ENCODE data around the gene MAP2K5. TPM values are rescaled to one million over a fixed set of nuclear protein-coding genes. Genes with fewer than 3 reads are reported as not detected.
"Not testable (repeated sequence)": the region's sequence is repeated elsewhere in the genome, so short reads cannot be mapped to it uniquely, and the experiment has no call there.

MAP2K5 gene
- total RNA-seq, 1 experiment from 2014 or later: 7.4 TPM

- no peak for DNase-seq (ENCODE audit: extremely low read depth, low read depth)
These were observed 47.7 kb downstream of the MAP2K5 start for GRCh38 chr15:67590191-67590590.

- no peak for DNase-seq (ENCODE audit: extremely low read depth, low read depth)
These were observed 49.7 kb downstream of the MAP2K5 start for GRCh38 chr15:67592245-67592644.

GRCh38 chr15:67593562-67593961 is 51.1 kb downstream of the MAP2K5 start:
- no peak for DNase-seq (ENCODE audit: extremely low read depth, low read depth)

GRCh38 chr15:67594770-67595169 is 52.3 kb downstream of the MAP2K5 start:
- no peak for DNase-seq (ENCODE audit: extremely low read depth, low read depth)

- DNase-seq (ENCODE audit: extremely low read depth, low read depth): no peak
These were observed 53.1 kb downstream of the MAP2K5 start for GRCh38 chr15:67595572-67595971.

- no peak for DNase-seq (ENCODE audit: extremely low read depth, low read depth)
These were observed 58.6 kb downstream of the MAP2K5 start for GRCh38 chr15:67601073-67601472.

- DNase-seq (ENCODE audit: extremely low read depth, low read depth): no peak
These were observed 60.6 kb downstream of the MAP2K5 start for GRCh38 chr15:67603063-67603462.

GRCh38 chr15:67605871-67606270 is 63.4 kb downstream of the MAP2K5 start:
- DNase-seq (ENCODE audit: extremely low read depth, low read depth): no peak

GRCh38 chr15:67606742-67607141 is 64.2 kb downstream of the MAP2K5 start:
- DNase-seq (ENCODE audit: extremely low read depth, low read depth): no peak

- DNase-seq (ENCODE audit: extremely low read depth, low read depth): no peak
These were observed 64.8 kb downstream of the MAP2K5 start for GRCh38 chr15:67607329-67607728.

- DNase-seq (ENCODE audit: extremely low read depth, low read depth): no peak
These were observed 65.6 kb downstream of the MAP2K5 start for GRCh38 chr15:67607959-67608637.

GRCh38 chr15:67608638-67608959 is 66.1 kb downstream of the MAP2K5 start:
- no peak for DNase-seq (ENCODE audit: extremely low read depth, low read depth)

- no peak for DNase-seq (ENCODE audit: extremely low read depth, low read depth)
These were observed 69.2 kb downstream of the MAP2K5 start for GRCh38 chr15:67611370-67612369.

GRCh38 chr15:67613211-67613610 is 70.7 kb downstream of the MAP2K5 start:
- DNase-seq (ENCODE audit: extremely low read depth, low read depth): no peak

- DNase-seq (ENCODE audit: extremely low read depth, low read depth): no peak
These were observed 71.2 kb downstream of the MAP2K5 start for GRCh38 chr15:67613708-67614107.

GRCh38 chr15:67615131-67615534 is 72.6 kb downstream of the MAP2K5 start:
- not testable (repeated sequence) for DNase-seq (ENCODE audit: extremely low read depth, low read depth)

GRCh38 chr15:67618297-67618696 is 75.8 kb downstream of the MAP2K5 start:
- DNase-seq (ENCODE audit: extremely low read depth, low read depth): no peak

- DNase-seq (ENCODE audit: extremely low read depth, low read depth): no peak
These were observed 79.6 kb downstream of the MAP2K5 start for GRCh38 chr15:67622110-67622509.

- no peak for DNase-seq (ENCODE audit: extremely low read depth, low read depth)
These were observed 89.8 kb downstream of the MAP2K5 start for GRCh38 chr15:67632261-67632660.

- not testable (repeated sequence) for DNase-seq (ENCODE audit: extremely low read depth, low read depth)
These were observed 93.4 kb downstream of the MAP2K5 start for GRCh38 chr15:67635950-67636349.

GRCh38 chr15:67639591-67639990 is 97.1 kb downstream of the MAP2K5 start:
- DNase-seq (ENCODE audit: extremely low read depth, low read depth): no peak

- DNase-seq (ENCODE audit: extremely low read depth, low read depth): no peak
These were observed 99.0 kb downstream of the MAP2K5 start for GRCh38 chr15:67641453-67641852.

All from NCI-H460 (cell line).